Measurements from ENCODE around the gene HPDL. TPM values are rescaled to one million over a fixed set of nuclear protein-coding genes. Genes with fewer than 3 reads are reported as not detected.

Gene HPDL
- total RNA-seq, 1 donor from 2014 or later, result not detected

DNA sequence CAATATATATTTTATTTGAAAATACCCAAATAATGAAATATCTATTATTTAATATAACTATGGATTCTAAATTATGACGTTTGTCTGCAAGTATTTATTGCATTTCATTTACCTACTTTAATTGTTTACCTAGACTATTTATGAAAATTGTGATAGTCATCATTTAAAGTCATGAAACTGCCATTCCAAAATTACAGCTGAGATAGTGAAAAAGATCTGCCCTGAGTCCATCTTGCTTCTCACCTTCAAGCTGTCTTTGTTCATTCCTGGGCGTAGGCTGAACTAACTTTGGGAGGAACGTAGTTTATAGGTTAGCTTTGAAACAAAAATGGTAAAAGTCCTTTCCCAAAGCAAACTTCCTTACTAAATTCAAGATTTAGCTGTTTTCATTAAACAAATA lies 12.4 kb upstream of the HPDL start:
- TF ChIP-seq, protein P1, sequence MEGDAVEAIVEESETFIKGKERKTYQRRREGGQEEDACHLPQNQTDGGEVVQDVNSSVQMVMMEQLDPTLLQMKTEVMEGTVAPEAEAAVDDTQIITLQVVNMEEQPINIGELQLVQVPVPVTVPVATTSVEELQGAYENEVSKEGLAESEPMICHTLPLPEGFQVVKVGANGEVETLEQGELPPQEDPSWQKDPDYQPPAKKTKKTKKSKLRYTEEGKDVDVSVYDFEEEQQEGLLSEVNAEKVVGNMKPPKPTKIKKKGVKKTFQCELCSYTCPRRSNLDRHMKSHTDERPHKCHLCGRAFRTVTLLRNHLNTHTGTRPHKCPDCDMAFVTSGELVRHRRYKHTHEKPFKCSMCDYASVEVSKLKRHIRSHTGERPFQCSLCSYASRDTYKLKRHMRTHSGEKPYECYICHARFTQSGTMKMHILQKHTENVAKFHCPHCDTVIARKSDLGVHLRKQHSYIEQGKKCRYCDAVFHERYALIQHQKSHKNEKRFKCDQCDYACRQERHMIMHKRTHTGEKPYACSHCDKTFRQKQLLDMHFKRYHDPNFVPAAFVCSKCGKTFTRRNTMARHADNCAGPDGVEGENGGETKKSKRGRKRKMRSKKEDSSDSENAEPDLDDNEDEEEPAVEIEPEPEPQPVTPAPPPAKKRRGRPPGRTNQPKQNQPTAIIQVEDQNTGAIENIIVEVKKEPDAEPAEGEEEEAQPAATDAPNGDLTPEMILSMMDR (IDR thresholded peaks at IDR 0.05), result no peak
- H3K9me3 ChIP-seq, result no peaks in the 10 kb centered on the region
- no peak for ATAC-seq
- no peak overlapping the region for H3K4me3 ChIP-seq
- no peaks in the 10 kb centered on the region for H3K36me3 ChIP-seq
- no peak overlapping the region for H3K27ac ChIP-seq
- no peaks in the 10 kb centered on the region for H3K4me1 ChIP-seq
- H3K27me3 ChIP-seq (ENCODE audit: low read depth), result no peaks in the 10 kb centered on the region
- intact Hi-C loops (cut with DNase I), result no loop called here
- no peak for DNase-seq

DNA sequence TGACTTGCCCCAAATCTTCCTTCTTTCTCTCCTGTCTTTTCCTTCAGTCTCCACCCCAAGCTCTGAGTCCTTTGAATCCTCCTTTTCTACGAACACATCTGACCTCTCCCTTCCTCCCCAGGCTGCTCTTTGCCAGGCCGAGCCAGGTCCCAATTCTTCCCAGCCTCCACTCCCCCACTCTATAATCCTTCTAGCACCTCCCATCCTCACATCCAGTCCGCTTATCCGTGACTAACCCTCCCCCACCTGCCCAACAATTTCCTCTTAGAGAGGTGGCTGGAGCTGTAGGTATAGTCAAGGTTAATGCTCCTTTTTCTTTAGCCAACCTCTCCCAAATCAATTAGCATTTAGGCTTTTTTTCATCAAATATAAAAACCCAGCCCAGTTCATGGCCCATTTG lies 9.5 kb upstream of the HPDL start:
- DNase-seq, result no peak

DNA sequence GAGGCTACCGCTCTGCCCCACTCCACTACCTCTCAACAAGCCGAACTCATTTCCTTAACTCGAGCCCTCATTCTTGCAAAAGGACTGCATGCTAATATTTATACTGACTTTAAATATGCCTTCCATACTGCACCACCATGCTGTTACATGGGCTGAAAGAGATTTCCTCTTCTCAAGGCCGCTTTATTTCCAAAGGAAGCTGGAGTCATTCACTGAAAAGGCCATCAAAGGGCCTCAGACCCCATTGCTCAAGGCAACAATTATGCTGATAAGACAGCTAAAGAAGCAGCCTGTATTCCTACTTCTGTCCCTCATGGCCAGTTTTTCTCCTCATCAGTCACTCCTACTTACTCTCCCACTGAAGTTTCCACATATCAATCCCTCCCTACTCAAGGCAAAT lies 6.9 kb upstream of the HPDL start:
- Histone ChIP-seq H3K27me3 (ENCODE audit: low read depth) (no peaks in the 10 kb centered on the region), H3K9me3 (no peaks in the 10 kb centered on the region), H3K36me3 (no peaks in the 10 kb centered on the region), H3K4me1 (no peaks in the 10 kb centered on the region), H3K27ac (no peak overlapping the region), H3K4me3 (no peak overlapping the region)
- intact Hi-C loops (cut with DNase I), result no loop called here
- ATAC-seq (no peak), DNase-seq (no peak)
- TF ChIP-seq, protein P1 (IDR thresholded peaks at IDR 0.05), result no peak

More for the DNA sequence above, 9.5 kb upstream of the HPDL start:
- Histone ChIP-seq H3K27ac (no peak overlapping the region), H3K4me3 (no peak overlapping the region), H3K4me1 (no peaks in the 10 kb centered on the region), H3K36me3 (no peaks in the 10 kb centered on the region), H3K27me3 (ENCODE audit: low read depth) (no peaks in the 10 kb centered on the region), H3K9me3 (no peaks in the 10 kb centered on the region)
- intact Hi-C loops (cut with DNase I), result no loop called here
- TF ChIP-seq, protein P1 (IDR thresholded peaks at IDR 0.05), result no peak
- ATAC-seq, result no peak

DNA sequence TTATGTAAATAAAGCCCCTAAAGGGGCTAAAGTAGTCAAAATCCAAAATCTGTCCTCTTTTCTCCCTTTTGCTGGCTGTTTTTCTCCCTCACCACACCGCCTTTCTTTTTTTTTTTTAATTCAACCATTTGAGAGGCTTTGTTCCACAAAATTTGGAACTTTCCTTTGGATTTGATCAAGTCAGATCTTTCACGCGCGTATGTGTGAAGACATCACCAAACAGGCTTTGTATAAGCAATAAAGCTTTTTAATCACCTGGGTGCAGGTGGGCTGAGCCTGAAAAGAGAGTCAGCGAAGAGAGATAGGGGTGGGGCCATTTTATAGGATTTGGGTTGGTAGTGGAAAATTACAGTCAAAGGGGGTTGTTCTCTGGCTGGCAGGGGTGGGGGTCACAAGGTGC lies 5.3 kb upstream of the HPDL start:
- ATAC-seq (no peak), DNase-seq (no peak)
- Histone ChIP-seq H3K27me3 (ENCODE audit: low read depth) (no peaks in the 10 kb centered on the region), H3K27ac (no peak overlapping the region), H3K4me3 (no peak overlapping the region), H3K9me3 (no peaks in the 10 kb centered on the region), H3K36me3 (no peaks in the 10 kb centered on the region), H3K4me1 (no peaks in the 10 kb centered on the region)
- TF ChIP-seq, protein P1 (IDR thresholded peaks at IDR 0.05), result no peak
- intact Hi-C loops (cut with DNase I), result no loop called here

DNA sequence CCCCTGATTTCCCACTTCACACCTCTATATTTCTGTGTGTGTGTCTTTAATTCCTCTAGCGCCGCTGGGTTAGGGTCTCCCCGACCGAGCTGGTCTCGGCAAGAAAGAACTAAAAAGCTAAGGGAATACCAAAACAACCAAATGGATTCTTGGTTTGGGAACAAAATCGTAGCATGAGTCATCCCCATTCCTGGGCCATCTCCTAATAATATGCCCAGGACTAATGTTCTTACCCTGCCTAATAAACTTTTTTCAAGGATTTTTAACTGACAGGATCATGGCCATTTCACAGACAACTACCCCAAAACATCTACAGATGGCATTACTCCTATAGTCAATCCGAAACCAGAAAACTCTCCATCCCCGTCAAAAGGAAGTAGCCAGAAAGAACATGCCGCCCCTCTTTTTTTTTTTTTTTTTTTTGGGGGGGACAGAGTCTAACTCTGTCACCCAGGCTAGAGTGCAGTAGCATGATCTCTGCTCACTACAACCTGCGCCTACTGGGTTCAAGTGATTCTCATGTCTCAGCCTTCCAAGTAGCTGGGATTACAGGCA lies 4.1 kb upstream of the HPDL start:
- H3K9me3 ChIP-seq, result no peaks in the 10 kb centered on the region
- no peaks in the 10 kb centered on the region for H3K27me3 ChIP-seq (ENCODE audit: low read depth)
- TF ChIP-seq, protein P1 (IDR thresholded peaks at IDR 0.05), result no peak
- peaks cover 8% of the 10 kb centered on the region for H3K4me1 ChIP-seq
- H3K4me3 ChIP-seq, result no peak overlapping the region
- no peak for DNase-seq
- no peak overlapping the region for H3K27ac ChIP-seq
- H3K36me3 ChIP-seq, result no peaks in the 10 kb centered on the region
- no peak for ATAC-seq
- intact Hi-C loops (cut with DNase I), result no loop called here

All from lower lobe of right lung (tissue), 2 donors.